Effector CD8-positive, alpha-beta T cell (primary cell): ENCODE data around the gene FAM180A.
"Not testable (repeated sequence)": the region's sequence is repeated elsewhere in the genome, so short reads cannot be mapped to it uniquely, and the experiment has no call there.

Experiments used
- DNase-seq: peaks from one replicate; lab custom pipeline; 2025; lab: John Stamatoyannopoulos, UW
- total RNA-seq, 4 experiments: gene quantifications; one replicate each; lab custom pipeline; 2026; lab: John Stamatoyannopoulos, UW

FAM180A gene
- 0 to 0.12 (median 0) reads per million in 4 experiments for total RNA-seq

DNA sequence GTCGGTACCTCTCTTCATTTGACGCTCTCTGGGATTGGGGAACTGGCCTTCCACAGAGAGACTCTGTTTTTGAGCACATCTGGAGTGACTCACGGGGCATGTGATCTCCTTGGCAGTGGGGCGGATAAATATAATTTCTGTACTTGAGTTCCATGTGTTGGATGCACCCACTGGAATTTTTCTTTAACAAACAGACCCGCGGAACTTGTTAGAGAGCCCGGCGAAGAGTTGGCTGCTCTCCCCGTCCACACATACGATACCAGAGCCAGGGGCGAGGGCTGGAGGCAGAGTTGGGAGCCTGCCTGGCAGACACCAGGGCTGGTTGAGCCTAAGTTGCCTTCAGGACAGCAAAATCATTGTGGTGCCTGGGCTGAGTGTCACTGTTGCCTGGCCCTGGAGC lies at the start of gene FAM180A:
TSS of gene FAM180A (minus strand) at position 44 of the 400 bp plus-strand sequence. CDS start 233 bp downstream, outside the sequence.
- DNase-seq, result no peak

- DNase-seq, result no peak
Measured at GRCh38 chr7:135798095-135798494, 49.5 kb upstream of the FAM180A start.

- no peak for DNase-seq
Measured at GRCh38 chr7:135795846-135796570, 47.4 kb upstream of the FAM180A start.

- DNase-seq, result no peak
Measured at GRCh38 chr7:135793841-135794240, 45.2 kb upstream of the FAM180A start.

DNA sequence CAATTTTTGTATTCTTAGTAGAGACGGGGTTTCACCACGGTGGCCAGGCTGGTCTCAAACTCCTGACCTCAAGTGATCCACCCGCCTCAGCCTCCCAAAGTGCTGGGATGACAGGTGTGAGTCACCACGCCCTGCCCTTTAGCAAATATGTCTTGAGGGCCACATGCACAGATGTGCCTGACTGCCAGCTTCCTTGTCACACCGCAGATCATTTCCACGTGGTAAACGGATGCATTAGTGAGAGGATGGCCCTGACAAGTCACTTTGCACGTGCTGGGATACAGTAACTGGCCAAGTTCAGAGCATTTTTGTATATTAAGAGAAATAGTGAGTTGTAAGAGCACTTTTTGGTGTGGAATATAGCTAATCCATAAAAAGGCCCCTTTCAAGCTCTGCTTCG lies 44.3 kb upstream of the FAM180A start:
- DNase-seq, result no peak

GRCh38 chr7:135792363-135792668 lies 43.7 kb upstream of the FAM180A start:
- DNase-seq, result no peak

GRCh38 chr7:135791543-135792362 lies 43.1 kb upstream of the FAM180A start:
- DNase-seq, result no peak

DNA sequence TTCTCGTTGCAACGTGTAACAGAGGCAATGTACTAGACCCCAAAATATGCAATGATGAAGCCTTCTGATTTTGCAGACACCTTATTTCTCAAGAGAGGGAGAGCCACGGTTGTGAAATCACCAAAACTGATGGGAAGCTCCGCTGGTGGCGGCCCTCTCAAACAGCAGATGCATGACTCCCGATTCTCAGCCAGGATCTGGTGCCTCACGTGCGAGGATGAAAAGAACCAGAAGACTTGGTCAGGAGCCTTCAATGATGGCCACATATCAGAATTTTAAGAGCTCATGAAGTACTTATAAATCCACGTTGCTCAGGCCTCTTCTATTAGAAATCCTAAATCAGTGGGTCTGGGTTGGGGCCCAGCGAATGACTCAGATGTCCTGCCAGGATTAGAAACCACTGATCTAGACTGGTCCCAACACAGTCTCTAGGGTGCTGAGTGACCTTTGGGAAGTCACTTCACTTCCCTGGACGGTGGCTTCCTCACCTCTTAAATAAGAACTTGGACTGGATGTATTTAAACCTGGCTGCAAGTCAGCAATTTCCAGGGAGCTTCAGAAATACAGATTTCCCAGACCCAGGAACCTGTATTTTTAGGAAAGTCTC lies 41.9 kb upstream of the FAM180A start:
- no peak for DNase-seq

DNA sequence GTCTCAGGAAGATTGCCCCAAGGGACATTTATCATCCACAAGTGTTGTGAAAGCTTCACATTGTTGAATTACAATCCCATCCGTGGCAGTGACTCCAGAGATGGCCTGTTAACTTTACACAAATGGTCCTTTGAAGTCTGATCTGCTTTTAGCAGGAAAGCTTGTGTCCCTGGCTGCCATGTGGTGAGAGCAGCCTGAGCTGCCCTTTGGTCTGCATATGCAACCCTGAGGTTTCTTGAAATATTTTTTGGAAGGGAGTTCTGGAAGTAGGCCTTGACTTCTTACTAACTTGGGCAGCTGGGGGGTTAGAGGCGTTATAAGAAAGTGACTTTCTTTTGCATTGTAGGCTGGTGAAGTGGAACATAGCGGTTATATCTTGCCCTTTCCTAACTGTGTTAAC lies 41.3 kb upstream of the FAM180A start:
- no peak for DNase-seq

- no peak for DNase-seq
Measured at GRCh38 chr7:135789431-135789830, 40.8 kb upstream of the FAM180A start.

DNA sequence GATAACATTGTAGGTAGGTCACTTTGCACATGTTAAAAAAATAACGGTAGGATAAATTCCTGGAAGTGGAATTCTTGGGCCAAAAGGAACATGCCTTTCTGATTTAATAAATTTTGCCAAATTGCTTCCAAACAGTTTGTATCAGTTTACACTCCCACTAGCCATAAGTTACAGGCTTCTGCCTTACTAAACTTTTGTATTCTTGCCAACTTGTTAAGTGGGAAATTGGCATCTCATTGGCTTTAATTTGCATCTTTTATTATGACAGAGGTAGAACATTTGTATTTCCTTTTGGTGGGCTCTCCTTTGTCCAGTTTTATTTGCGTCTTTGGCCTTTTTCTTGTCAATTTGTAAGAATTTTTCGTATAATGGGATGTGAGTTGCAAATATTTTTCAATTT lies 38.3 kb upstream of the FAM180A start:
- DNase-seq, result no peak

GRCh38 chr7:135785065-135785464 lies 36.5 kb upstream of the FAM180A start:
- DNase-seq, result no peak

DNA sequence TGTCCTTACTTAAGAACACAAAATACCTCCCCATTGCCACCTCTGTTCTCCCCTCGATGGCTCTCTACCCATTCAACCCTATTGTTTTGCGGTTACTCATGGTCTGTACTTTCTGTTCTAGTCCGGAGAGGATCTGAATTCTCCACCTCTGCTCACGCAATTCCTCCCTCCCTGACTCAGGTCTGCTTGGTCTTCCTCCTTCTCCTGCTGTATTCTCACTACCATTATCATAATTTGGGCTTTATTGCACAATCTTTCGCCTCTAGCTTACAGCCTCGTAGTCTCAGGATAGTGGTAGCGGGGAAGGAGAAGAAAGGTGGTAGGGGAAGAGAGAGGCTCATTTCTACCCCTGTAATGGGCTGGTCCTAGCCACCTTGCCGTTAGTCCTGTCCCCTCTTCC lies 35.4 kb upstream of the FAM180A start:
- DNase-seq, result no peak

DNA sequence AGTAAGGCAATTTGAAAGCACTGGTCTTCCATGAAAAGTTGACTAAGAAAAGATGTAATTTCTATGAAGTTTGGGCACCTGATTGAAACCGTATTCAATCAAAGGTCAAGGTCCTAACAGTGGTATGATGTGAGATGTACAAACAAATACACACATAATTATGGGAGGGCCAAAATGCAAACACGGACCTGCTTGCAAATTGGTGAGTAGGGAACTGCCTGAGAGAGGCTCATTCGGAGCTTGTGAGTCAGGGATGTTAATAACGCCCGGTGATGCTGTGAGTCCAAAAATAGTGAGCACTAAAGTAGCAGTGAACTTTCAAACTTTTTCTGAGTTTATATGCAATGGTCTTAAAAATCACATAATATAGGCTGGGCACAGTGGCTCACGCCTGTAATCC lies 34.2 kb upstream of the FAM180A start:
- DNase-seq, result no peak

DNA sequence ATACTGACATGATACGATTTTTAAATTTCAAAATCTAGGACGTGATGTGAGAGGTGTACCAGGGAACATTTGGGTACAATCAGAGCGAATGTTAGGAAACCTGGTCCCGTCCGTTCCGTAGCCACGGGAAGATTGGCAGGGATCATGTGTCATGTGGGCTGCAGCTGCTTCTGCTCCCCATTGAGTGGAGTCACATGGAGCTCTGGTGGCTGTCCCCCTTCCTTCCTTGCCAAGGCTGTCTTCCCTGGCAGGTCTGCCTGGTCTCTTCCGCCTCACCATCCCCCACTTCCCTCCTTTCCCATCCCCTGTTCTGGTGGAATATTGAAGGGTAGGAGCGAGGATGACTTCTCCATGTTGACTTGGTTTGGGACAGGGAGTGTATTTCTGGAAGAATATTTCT lies 33.8 kb upstream of the FAM180A start:
- DNase-seq, result no peak

DNA sequence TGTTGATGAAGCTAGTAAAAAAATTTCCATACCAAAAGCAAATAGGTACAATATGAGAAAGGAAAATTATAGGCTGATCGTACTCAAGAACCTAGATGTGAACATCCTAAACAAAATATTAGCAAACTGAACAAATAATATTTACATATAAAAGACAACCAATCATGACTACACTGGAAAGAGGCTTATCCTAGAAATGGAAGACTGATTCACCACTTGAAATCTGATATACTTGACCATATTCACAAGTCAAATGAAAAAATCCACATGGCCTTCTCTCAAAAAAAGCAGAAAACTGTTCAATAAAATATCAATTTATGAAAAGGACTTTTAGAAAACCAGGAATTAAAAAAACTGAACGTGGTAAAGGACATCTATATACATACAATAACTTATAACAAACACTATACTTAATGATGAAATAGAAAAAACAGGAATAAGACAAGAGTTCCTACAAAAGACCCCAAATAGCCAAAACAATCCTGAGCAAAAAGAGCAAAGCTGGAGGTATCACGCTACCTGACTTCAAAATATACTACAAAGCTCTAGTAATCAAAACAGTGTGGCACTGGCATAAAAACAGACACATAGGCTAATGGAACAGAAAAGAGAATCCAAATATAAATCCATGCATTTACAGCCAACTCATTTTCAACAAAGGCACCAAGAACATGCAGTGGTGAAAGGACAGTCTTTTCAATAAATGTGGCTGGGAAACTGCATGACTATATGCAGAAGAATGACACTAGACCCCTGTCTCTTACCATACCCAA lies 29.2 kb upstream of the FAM180A start:
- no peak for DNase-seq

DNA sequence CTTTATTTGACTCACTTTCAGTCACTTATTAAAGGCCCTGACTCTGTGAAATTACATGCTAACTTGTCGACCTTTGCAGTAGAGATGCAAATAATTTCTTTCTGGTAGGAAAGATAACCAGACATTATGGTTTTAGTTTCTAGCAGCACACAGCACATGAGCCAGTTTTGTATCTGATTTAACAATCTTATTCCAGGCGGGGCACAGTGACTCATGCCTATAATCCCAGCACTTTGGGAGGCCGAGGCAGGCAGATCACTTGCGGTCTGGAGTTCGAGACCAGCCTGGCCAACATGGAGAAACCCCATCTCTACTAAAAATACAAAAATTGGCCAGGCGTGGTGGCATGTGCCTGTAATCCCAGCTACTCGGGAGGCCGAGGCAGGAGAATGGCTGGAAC lies 27.3 kb upstream of the FAM180A start:
- not testable (repeated sequence) for DNase-seq

DNA sequence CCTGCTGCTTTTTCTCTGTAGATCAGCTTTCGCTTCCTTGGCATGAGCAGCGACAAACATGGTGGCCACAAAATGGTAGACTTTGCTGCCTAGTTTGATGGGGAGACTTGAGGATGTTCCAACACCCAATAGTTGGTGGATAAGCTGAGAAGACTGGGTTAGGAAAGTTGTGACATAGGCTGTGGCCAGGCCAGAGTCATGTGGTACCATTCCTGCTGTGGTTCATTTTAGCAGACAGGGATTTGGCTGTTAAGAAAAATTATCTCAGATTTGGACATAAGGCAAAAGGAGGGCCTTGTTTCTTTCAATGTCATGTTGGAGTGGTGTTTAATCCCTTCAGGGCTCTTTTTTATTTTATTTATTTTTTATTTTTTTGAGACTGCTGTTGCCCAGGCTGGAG lies 26.6 kb upstream of the FAM180A start:
- DNase-seq, result no peak

DNA sequence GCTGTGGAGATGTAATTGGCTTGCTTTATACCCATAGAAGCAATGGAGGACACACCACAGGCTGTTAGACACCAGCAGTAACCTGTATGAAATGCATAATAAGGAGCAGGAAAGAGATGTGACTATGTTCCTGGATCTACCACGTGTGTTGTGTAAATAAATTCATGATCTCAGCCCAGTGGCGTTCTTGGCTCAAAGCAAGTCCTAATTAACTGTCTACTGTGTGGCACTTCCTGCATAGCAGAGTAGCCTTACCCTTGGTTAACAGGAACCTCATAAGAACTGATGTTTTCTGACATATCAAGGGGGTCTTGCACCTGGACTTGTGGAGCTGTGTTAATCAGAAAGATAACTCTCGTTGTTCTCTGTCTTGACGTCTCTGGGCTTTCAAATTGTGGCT lies 25.7 kb upstream of the FAM180A start:
- DNase-seq, result no peak

- no peak for DNase-seq
Measured at GRCh38 chr7:135773464-135773863, 24.9 kb upstream of the FAM180A start.

DNA sequence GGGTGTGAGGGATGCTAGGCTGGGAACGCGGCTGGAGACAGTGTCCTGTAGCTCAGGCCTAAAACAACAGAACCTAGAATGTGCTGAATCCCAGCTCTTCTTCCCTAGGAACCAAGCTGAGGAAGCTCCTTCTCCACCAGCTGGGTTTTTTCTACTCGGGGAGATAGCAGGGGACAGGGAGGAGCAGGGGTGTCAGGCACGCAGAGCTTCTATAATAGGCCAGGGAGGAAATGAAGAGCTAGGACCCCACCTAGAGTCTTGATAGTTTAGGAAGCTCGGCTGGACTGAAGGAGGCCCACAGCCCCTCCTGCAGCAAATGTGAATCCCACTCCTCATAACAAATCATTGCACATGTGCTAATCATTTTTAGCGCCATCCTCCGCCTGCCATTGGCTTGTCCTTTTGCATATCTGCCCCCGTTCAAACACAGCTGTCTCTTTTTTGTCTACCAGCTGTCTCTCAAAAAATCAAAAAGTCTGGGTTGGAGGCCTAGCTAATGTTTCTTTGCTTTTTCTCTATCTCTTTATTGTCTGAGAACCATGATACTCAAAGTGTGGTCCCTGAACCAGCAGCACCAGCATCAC lies 24.1 kb upstream of the FAM180A start:
- DNase-seq, result no peak
